Endometrium (tissue), 2 donors: Measurements from ENCODE around the gene HOXB3.
"Not testable (repeated sequence)": the region's sequence is repeated elsewhere in the genome, so short reads cannot be mapped to it uniquely, and the experiment has no call there.

Experiments used
- FAIRE-seq: peaks from 2 replicates; lab custom pipeline; 2012; peaks lifted over from hg19 to GRCh38; lab: Jason Lieb, UNC
- donor health status: control.
- donor health status: control.

HOXB3 gene

DNA sequence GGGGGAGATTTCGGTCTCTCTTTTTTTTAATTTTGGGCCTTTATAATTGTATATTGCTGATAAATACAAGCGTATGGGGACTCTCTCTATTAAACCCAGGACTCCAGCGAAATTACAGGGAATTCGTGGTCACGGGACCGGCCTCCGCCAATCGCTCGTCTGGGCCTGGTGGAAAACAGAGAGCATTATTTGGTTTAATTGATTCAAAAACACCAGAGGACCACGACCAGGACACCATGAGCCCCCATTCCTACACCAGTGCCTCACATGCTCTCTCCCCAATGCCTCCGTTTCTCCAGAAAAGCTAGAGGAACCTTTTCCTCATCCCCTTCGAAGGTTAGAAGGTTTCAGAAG is 45.0 kb downstream of the HOXB3 start, which contains the start of gene HOXB2:
Gene HOXB2 (minus strand): TSS at position 88 of the 354 bp plus-strand sequence. CDS start 198 bp downstream, outside the sequence.
- FAIRE-seq, result no peak

DNA sequence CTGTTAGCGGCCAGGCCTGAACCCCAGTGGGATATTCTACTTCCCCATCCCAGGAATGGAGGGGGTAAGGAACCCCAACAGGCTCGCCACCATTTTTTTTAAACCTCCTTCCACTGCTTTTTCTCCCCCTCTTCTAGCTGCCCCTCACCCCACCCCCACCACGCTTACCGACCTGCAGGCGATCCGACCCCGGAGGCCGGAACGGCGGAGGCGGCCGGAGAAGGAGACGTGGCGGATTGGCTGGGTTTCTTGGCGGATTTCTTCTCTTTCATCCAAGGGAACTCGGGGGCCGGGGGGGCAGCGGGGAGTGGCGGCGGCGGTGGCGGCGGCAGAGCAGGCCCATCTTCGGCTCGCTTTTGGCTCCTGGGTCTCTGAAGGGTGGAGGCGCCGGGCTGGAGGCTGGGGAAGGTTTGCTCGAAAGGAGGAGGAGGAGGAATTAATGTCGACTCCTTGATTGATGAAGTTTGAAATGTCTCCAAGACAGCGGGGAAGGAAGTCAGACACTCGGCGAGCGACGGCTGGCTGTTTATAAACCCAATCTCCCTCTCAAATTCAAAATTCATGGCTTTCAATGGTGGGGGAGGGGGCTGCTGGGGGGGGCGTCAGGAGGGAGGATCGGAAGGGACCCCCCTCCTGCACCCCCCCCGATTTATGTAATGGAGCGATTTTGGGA is 45.6 kb downstream of the HOXB3 start:
- FAIRE-seq, result no peak

DNA sequence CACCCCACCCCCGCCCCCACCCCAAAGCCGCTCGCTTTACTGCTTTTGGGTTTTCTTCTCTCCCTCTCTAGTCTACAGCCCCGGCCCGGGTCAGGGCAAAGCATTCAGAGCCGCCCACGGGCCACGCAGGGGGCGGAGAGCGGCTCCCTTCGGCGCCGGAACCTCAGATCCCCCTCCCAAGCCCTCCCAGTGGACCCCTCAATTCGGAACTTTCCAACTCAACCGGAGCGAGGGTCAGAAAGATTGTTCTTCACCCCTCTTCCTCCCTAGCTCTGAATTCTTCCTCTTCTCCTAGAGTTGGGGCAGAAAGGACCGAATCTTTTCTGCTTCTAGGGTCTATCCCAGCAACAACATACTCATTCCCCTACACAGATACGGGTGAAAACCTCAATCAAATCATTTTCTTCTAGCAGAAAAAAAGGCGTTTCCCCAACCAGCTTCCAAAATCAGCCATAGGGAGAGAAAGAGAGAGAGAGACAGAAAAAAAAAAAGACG is 46.1 kb downstream of the HOXB3 start:
- no peak for FAIRE-seq

- no peak for FAIRE-seq
Observed at GRCh38 chr17:48543107-48543853, 46.8 kb downstream of the HOXB3 start.

DNA sequence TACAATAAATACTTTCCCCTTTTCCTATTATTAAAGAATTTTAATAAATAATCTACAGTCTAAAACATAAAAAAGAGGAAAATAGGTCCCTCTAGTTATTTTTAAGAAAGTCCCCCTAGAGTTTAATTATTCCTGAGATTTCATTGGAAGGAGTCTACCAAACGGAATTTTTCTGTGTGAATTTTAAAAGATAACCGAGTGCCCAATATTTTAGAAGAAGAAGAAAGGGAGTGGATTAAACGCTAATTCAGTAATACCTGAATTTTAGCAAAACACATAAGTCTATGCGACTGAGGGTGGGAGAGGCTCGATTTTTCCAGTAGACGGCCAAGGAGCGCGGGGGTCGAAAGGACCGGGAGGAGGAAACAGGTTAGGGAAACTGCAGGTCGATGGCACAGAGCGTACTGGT is 47.3 kb downstream of the HOXB3 start:
- FAIRE-seq, result no peak

DNA sequence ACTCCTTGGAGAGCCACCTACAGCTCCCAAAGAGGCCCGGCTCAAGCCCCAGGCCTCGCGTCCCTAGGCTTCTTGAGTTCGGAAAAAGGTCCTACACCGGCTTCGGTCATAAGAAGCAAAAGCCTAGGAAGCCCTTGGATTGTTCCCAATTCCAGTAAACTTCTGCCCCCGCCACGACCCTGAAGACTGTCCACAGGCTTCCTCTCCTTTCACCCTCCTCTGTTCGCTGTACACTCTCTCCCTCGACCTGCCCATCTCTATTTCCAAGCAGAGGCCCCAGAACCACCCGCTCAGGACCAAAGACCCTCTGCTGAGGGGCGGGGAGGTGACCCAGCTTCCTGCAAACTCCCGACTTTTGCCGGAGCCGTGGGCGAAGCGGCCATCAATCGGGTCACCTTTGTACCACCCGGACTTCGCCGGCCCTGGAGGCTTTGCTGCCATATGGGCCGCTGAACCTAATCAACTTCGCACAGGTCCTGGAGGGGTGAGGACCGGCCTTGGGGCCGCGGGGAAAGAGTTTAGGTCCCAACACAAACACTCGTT is 47.9 kb downstream of the HOXB3 start:
- FAIRE-seq, result no peak

DNA sequence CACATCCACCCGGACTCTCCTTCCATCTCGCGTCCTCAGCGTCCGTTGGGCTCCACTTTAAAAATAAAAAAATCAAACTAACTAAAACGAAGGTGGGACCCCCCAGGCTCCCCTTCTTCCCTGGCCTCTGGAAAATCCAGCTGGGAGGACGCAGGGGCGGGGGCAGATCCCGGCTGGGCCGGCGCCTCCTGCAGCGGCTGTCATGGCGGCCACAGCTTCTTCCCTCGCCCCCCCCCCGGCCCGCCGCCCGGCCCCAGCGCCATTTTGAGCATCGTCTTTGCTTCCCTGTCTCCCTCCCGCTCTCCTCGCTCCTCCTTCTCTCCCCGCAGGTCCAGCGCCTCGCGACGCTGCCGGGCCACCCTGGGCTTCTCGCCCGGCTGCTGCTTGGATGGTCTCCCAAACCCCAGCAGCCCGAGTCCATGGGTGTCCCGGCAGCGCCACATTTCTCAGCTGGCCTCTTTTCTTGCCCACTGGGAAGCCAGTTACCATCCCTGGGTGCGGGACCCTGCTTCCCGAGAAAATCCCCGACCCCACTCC is 48.4 kb downstream of the HOXB3 start:
- no peak for FAIRE-seq

DNA sequence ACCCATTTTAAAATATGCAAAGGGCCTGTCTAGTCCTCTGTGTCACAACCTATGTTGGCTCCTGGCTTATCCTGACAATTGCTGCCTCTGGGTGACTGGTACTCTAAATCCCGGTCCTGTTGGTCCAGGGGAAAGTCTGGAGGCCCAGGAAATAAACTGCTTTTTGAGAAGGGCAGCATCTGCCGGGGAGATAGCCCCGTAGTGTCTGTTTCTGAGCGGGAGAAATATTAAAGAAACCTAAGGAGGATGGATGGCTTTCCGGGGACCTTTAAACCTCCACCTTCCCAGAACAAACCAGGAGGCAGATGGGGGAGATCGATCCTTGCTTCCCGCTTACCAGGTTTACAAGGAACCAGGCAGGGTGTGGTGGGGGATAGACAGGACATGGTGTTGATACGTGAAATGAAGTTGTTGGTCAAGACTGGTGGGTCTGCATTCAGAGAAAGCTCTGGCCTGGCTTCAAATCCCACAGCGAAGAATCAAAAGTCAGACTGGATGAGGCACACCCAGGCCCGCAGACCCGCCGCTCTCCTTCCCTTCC is 48.9 kb downstream of the HOXB3 start:
- FAIRE-seq, result no peak

DNA sequence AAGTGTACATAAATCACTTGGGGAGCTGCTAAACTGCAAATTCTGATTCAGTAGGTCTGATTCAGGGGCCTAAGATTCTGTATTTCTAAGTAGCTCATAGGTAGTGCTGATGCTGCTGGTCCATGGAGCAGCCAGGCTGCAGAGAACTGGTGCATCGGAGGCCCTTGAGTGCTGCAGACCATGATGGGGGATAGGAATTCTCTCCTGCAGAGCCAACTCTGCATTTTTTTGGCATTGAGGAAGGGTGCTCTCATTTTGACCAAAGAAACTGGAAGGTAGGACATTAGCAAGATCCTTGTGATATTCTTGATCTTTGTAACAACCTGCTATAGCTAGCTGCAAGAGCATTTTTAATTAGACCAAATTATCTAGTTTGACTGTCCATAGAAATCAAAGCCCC is 49.8 kb downstream of the HOXB3 start:
- no peak for FAIRE-seq

GRCh38 chr17:48539177-48539576 is 50.9 kb downstream of the HOXB3 start:
- no peak for FAIRE-seq

GRCh38 chr17:48537316-48537715 is 52.7 kb downstream of the HOXB3 start:
- FAIRE-seq, result no peak

DNA sequence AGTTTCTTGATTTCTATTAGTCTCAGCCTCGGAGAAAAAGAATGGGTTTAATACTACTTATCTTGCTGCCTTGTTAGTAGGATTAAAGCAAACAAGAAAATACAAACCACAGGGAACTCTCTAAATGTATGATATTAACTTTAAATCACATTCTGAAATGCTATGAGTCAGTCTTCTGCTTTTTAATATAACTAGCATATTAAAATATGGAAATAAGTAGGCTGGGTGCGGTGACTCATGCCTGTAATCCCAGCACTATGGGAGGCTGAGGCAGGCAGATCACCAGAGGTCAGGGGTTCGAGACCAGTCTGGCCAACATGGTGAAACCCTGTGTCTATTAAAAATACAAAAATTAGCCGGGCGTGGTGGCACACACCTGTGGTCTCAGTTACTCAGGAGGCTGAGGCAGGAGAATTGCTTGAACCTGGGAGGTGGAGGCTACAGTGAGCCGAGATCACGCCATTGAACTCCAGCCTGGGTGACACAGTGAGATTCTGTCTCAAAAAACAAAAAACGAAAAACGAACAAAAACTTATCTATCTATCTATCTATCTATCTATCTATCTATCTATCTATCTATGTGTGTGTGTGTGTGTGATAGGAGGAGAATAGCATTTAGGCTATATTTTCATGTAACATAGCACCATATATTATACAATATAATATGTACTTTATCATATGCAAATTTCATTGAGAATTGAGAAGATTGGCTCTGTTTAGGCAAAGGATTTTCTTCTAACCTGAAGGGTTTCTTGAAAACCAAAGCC is 54.1 kb downstream of the HOXB3 start:
- FAIRE-seq, result not testable (repeated sequence)

DNA sequence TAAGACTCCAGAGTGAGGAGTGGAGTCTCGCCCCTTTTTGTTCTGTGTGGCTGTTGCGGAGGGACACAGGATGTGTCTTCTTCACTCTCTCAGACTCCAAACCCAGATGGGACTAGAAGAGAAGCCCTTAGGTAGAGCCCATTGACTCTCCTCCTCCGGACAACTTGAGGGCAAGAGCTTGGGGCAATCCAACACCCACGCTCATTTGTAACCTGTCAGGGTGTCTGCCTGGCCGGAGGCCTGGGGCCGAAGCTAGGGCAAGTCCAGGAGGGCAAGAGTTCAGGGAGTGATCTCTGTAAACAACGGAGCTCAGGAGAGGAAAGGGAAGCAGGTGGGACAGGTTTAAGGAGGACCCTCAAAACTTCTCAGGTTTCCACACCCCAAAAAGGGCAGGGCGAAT is 57.8 kb downstream of the HOXB3 start:
- FAIRE-seq, result no peak

DNA sequence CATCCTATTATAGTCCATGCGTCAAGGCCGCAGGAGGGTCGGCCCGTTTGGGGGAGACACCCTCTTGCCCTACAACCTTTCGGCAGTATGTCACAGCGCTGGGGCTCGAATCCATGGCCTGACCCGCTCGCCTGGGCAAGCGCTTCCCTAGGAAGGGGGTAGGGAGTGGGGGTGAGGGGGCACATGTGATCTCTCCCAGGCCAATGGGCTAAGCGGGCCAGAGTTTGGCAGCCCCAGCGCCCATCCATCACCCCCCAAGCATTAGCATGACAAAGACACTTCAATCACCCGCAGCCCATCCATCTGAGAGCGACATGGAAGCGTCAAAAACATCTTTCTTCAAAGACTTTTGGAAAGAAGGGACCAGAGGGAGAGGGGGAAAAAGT is 59.2 kb downstream of the HOXB3 start, which contains the start of gene HOXB1:
Gene HOXB1 (minus strand): TSS at position 125 of the 386 bp plus-strand sequence. CDS start 107 bp downstream, at position 18.
- no peak for FAIRE-seq

- FAIRE-seq, result no peak
Observed at GRCh38 chr17:48530208-48530886, 59.7 kb downstream of the HOXB3 start.

GRCh38 chr17:48529683-48530009 is 60.4 kb downstream of the HOXB3 start:
- FAIRE-seq, result no peak

GRCh38 chr17:48528936-48529682 is 60.9 kb downstream of the HOXB3 start:
- no peak for FAIRE-seq

DNA sequence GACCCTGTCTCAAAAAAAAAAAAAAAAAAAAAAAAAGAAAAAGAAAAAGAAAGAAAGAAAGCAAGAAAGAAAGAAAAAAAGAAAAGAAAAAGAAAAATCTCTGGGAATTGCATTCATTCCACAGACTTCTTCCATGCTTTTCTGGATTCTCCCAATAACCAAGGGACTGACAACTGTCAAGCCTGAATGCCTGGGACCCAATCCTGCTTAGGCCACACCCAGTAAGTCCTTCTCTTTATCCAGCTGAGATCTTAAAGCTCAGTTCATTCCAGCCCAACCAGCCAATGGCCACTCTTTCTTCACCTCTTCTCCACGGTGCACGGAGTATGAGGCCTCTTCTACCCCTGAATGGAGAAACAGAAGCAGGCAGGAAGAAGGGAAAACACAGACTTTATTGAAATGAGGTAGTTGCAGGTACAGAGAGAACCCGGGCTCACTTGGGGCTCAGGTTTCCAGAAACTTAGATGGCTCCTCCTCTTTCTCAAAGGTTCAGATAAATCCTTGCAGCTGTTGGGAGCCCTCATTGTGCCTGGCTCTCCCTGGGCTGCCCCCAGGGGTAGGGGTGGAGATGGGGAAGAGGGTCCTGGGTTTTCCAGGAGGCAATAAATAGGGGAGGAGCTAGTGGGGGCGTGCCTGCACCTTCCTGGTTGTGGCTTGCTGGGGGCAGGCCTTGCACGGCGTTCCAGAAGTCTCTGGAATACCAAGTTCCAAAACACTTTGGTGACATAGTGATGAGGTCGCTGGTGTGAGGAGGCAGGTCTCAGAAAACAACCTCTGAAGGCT is 61.7 kb downstream of the HOXB3 start:
- no peak for FAIRE-seq

- FAIRE-seq, result no peak
Observed at GRCh38 chr17:48527547-48527932, 62.5 kb downstream of the HOXB3 start.
